GM19238 (cell line): ENCODE data around the gene RINL.
"Not testable (repeated sequence)": the region's sequence is repeated elsewhere in the genome, so short reads cannot be mapped to it uniquely, and the experiment has no call there.

Experiments
- DNase-seq: peaks from one replicate; pipeline ENCODE4 v3.0.0; 2011; ENCODE audit warnings: low spot score; ENCODE audit not compliant: insufficient read length

Gene RINL

GRCh38 chr19:38904581-38905539, 26.8 kb upstream of the RINL start:
- DNase-seq = no peak

DNA sequence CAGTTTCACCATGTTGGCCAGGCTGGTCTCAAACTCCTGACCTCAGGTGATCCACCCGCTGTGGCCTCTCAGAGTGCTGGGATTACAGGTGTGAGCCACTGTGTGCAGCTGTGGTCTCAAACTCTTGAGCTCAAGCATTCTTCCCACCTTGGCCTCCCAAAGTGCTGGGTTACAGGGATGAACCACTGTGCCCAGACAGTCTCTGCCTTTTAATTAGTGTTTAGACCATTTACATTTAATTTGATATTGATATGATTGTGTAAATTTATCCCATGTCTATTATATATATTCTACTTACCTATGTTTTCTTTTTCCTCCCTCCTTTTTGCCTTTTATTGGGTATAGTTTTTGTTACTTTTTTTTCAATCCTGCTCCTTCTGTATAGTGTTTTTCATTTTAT, 23.6 kb upstream of the RINL start:
- no peak for DNase-seq

- DNase-seq = no peak
These were observed 22.7 kb upstream of the RINL start for GRCh38 chr19:38900743-38901190.

DNA sequence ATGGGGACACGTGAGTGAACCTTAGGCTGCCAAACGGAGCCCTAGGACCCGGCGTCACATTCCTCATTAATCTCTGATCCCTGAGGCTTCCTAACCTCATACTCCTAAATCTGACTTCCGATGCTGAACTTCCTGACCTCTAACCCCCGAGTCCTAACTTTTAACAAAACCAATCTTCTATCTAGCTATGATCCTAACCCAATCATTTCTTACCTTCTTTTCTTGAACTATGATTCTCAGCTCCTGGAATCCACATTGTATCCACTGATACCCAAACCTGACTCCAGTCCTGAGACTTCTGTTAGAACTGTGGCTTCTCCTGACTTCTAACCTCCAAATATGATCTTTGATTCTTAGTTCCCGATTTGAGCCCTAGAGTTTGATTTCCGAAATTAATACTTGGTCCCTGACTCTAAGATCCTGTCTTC, 22.1 kb upstream of the RINL start:
- no peak for DNase-seq

DNA sequence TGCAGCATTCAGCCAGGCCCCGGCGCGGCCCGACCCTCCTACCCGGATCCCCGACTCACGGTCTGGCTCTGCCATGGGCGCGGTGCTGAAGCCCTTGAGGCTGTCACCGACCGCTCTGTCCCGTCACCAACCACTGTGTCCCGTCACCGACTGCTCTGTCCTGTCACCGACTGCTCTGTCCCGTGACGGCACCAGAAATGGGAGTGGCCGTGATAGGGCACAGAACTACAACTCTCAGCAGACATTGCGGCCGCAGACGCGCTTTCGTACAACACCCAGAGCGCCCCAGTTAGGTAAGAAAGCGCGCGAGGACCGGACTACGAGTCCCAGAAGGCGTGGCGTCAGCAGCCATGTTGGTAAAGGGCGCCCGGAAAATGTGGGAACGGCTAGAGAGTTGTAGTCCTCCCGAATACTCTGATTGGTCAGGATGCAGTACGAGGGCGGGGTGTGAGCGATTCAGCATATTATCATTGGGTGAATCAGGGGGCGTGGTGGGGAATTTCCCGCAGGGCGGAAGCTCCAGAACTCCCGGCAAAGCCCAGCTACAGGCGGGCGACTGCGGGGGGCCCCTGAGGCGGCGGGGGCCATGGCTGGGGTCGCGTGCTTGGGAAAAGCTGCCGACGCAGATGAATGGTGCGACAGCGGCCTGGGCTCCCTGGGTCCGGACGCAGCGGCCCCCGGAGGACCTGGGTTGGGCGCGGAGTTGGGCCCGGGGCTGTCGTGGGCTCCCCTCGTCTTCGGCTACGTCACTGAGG, 21.5 kb upstream of the RINL start, which contains the start of the genes NFKBIB and SIRT2:
Gene NFKBIB (plus strand): TSS at position 523 of the 755 bp plus-strand sequence. CDS start 64 bp downstream, at position 587.
Gene SIRT2 (minus strand): TSS at position 172 of the 755 bp plus-strand sequence. CDS start 97 bp downstream, at position 75.
- DNase-seq = peak; percentile 98

DNA sequence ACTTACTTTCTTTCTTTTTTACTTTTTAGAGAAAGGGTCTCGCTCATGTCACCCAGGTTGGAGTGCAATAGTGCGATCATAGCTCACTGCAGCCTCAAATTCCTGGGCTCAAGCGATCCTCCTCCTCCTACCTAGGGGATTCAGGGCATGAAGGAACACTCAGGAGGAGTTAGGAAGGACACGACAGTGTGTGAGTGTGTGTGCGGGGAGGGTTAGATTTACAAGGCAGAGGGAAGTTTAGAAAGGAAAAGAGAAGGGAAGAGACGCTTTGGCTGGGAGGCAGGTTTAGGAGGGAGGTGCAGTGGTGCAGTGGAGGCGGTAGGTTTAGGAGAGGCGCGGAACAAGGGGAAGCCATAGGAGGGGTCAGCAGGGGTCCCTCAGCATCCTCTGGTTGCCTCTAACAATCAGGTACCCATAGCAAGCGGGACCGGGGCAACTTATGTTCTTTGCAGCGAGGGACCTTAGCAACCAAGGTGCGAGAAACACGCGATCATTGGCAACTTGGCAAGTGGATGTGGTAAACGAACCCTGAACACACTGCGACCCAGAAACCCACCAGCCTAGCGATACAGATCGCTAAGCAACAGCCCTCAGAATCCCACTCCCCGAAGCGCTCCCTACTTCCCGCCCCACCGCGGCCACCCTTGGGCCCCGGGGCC, 20.8 kb upstream of the RINL start:
- DNase-seq = no peak

DNA sequence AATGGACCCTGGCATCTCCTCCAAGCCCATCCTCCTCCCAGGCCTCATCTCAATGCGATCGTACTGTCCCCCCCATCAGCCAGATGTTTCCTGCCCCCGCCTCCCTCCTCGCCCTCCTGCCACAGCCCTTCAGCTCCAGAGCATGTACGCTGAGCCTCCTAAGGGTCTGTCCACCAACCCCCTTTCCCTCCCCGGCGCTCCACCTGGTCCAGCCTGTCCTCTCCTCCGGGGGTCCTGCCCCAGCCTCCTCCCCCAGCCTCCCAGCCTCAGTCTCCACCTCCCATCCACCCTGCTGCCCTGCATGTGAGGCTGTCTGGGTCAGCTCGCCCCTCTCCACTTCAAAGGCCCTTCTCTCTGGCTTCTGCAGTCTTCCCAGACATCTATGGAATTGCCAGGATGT, 16.9 kb upstream of the RINL start:
- no peak for DNase-seq

DNA sequence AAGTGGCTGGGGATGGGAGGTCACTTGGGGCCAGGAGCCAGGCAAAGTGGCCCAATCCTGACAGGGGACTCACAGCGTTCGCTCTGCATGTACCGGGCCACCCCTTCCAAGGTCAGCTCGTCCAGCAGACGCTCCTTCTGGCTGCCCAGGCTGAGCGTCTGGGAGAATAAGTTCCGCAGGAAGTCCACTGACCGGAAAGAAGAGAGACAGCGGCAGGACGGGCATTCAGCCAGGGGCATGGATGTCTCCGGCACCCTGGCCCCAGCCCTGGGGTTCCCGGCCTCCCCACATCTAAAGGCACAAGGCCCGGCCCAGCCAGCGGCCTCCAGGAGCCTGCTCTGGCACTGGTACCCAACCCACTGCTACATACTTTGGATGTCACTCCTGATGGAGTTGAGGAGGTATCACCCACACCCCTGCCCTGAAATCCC, 15.3 kb upstream of the RINL start:
- DNase-seq = no peak

DNA sequence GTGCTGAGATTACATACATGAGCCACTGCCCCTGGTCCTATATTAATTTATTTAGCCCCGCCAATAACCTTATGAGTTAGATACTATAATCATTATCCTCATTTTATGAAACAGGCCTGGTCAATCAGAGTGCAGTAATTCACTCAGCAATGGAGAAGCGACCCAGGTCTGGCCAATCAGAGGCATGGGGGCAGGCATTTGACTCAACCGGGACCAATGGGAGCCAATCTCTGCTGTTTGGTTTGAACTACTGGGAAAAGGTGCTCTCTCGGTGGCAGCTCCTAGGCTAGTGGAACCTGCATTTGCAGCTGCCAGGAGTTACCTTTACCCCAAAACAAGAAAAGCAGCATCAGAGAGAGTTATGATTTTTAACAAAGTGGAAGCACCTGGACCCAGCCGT, 14.8 kb upstream of the RINL start:
- DNase-seq = no peak

- no peak for DNase-seq
These were observed 13.7 kb upstream of the RINL start for GRCh38 chr19:38891771-38892170.

- no peak for DNase-seq
These were observed 12.6 kb upstream of the RINL start for GRCh38 chr19:38890686-38891085.

GRCh38 chr19:38889803-38890202, 11.7 kb upstream of the RINL start:
- no peak for DNase-seq

DNA sequence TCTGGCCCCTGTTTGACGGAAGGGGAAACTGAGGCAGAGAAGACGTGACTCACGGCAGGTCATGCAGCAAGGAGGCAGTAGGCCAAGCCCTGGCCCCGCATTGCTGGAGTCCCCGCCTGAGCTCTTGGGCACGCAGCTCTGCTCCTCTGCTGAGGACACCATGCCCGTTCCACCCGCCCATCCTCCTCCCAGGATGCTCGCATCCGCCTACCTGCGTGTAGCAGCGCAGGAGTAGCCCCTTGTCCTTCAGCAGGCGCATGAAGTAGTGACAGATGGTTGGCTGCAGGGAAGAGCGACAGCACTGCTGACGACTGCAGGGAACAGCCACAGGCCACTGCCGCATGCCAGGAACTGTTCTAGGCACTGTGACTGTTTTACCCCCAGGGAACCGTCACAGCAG, 10.8 kb upstream of the RINL start:
- no peak for DNase-seq

- DNase-seq = not testable (repeated sequence)
These were observed 6.6 kb upstream of the RINL start for GRCh38 chr19:38884691-38885090.

GRCh38 chr19:38883286-38883685, 5.2 kb upstream of the RINL start:
- no peak for DNase-seq

- no peak for DNase-seq
These were observed 3.0 kb upstream of the RINL start for GRCh38 chr19:38880882-38881609.

- no peak for DNase-seq
These were observed 2.2 kb upstream of the RINL start for GRCh38 chr19:38880076-38880881.

DNA sequence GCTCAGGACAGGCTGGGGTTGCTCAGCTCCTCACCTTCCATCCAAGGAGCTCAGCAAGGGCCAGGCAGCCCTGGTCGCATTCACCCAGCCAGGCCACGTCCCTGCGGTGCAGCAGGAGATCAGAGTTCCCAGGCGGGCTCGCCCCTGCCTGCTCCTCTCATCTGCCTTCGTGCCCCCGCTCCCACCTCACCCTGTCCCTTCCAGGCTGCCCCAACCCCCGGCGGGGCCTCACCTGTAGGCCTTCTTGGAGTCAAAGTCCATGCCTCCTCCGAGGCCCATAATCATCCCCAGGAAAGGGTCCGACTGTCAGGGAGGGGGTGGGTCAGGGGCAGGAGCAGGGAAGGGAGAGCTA, 1.3 kb upstream of the RINL start:
- DNase-seq = no peak

DNA sequence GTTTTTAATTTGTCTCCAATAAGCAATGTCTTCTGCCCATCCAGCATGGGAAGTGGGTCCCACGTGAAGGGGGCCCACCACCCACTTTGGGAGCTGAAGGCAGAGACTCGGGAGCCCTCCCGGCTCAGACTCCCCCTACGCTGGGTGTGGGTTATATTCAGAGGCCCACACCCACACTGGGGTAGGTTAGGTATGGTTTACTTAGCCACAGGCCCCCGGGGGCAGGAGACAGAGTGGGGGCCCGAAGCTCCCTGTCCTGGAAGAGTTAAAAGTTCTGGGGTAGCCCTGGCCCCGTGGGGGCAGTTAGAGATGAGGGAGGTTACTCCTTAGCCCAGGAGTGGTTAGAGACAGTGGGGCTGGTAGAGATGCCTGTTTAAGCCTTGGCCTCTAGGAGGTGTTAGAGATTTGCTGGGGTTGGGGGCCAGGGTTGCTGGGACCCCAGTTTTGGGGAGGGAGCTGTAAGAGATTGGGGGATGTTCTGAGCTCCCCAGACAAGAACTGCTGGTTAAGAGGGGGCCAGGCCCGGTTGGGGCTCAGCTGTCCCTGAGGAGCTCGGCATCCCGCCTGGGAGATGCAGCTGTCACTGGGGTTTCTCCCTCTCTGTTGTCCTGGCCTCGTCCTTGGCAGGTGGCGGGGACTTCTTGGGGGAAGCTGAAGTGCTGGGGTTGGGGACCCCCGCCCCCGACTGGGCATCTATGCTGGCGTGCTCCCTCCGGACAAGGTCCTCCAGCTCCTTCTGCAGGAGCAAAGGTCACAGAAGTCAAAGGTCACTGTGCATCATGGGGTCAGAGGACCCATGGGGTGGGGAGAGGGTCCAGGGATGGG, 712 bp upstream of the RINL start:
- no peak for DNase-seq
